ENCODE data around the gene HPN. TPM values are rescaled to one million over a fixed set of nuclear protein-coding genes. Genes with fewer than 3 reads are reported as not detected.

HPN gene
- total RNA-seq, 2 donors from 2014 or later, result 2.5 to 7.2 TPM

GRCh38 chr19:35073941-35074340, 32.4 kb downstream of the HPN start:
- DNase-seq (ENCODE audit: low spot score), result no peak
- Histone ChIP-seq H3K9me3 (peaks cover 0 to 8% of the 10 kb centered on the region in 2 donors), H3K4me3 (no peak overlapping the region), H3K27ac (no peak overlapping the region), H3K4me1 (no peaks in the 10 kb centered on the region), H3K36me3 (no peaks in the 10 kb centered on the region), H3K27me3 (no peaks in the 10 kb centered on the region)
- no peak for TF ChIP-seq CTCF (IDR thresholded peaks at IDR 0.05)

- Histone ChIP-seq H3K27ac (no peak overlapping the region), H3K9me3 (peaks cover 0 to 8% of the 10 kb centered on the region in 2 donors), H3K4me1 (no peaks in the 10 kb centered on the region), H3K27me3 (no peaks in the 10 kb centered on the region), H3K36me3 (no peaks in the 10 kb centered on the region), H3K4me3 (no peak overlapping the region)
- TF ChIP-seq CTCF (IDR thresholded peaks at IDR 0.05), result no peak
- DNase-seq (ENCODE audit: low spot score), result no peak
Measured at GRCh38 chr19:35074426-35075201, 33.1 kb downstream of the HPN start.

- no peak for DNase-seq (ENCODE audit: low spot score)
- TF ChIP-seq CTCF (IDR thresholded peaks at IDR 0.05), result no peak
- H3K4me1 ChIP-seq, result no peaks in the 10 kb centered on the region
- H3K9me3 ChIP-seq, result peaks cover 0 to 4% of the 10 kb centered on the region in 2 donors
- no peak overlapping the region for H3K27ac ChIP-seq
- H3K36me3 ChIP-seq, result no peaks in the 10 kb centered on the region
- H3K4me3 ChIP-seq, result no peak overlapping the region
- H3K27me3 ChIP-seq, result no peaks in the 10 kb centered on the region
Measured at GRCh38 chr19:35075202-35076025, 33.9 kb downstream of the HPN start.

- no peak for DNase-seq (ENCODE audit: low spot score)
- no peaks in the 10 kb centered on the region for H3K27me3 ChIP-seq
- no peak for TF ChIP-seq CTCF (IDR thresholded peaks at IDR 0.05)
- no peak overlapping the region for H3K4me3 ChIP-seq
- no peak overlapping the region for H3K27ac ChIP-seq
- H3K9me3 ChIP-seq, result no peaks in the 10 kb centered on the region
- no peaks in the 10 kb centered on the region for H3K4me1 ChIP-seq
- no peaks in the 10 kb centered on the region for H3K36me3 ChIP-seq
Measured at GRCh38 chr19:35076026-35076370, 34.5 kb downstream of the HPN start.

- no peaks in the 10 kb centered on the region for H3K27me3 ChIP-seq
- H3K4me1 ChIP-seq, result no peaks in the 10 kb centered on the region
- H3K9me3 ChIP-seq, result no peaks in the 10 kb centered on the region
- DNase-seq (ENCODE audit: low spot score), result no peak
- TF ChIP-seq CTCF (IDR thresholded peaks at IDR 0.05), result no peak
- no peak overlapping the region for H3K4me3 ChIP-seq
- no peaks in the 10 kb centered on the region for H3K36me3 ChIP-seq
- H3K27ac ChIP-seq, result no peak overlapping the region
Measured at GRCh38 chr19:35076657-35077056, 35.1 kb downstream of the HPN start.
